DLD1 (cell line): Measurements from ENCODE around the gene UROC1.

Experiments
- in situ Hi-C: cut with HindIII; loops from 2 replicates; pipeline ENCODE4 v1.10.0; 2017; ENCODE audit warnings: low sequenced_read_pairs

The UROC1 gene

GRCh38 chr3:126517291-126517951 is at the start of gene UROC1:
TSS of gene UROC1 (minus strand) at chr3:126517773. CDS start at chr3:126517719, 54 bp downstream.
- in situ Hi-C loops = no loop called here

- in situ Hi-C loops = no loop called here
Observed at GRCh38 chr3:126562737-126563276, 45.2 kb upstream of the UROC1 start.

GRCh38 chr3:126558336-126559071 is 40.9 kb upstream of the UROC1 start, which contains the start of gene C3orf22:
TSS of gene C3orf22 (minus strand) at chr3:126558932. CDS start at chr3:126553390, 5,542 bp downstream.
- in situ Hi-C loops = no loop called here

- in situ Hi-C loops = no loop called here
Observed at GRCh38 chr3:126557761-126558160, 40.2 kb upstream of the UROC1 start.

GRCh38 chr3:126557415-126557745 is 39.8 kb upstream of the UROC1 start:
- in situ Hi-C loops = no loop called here

- in situ Hi-C loops = no loop called here
Observed at GRCh38 chr3:126556637-126557414, 39.3 kb upstream of the UROC1 start.

GRCh38 chr3:126555795-126556636 is 38.4 kb upstream of the UROC1 start:
- in situ Hi-C loops = no loop called here

- in situ Hi-C loops = no loop called here
Observed at GRCh38 chr3:126554560-126555525, 37.3 kb upstream of the UROC1 start.

- in situ Hi-C loops = no loop called here
Observed at GRCh38 chr3:126553284-126554084, 35.9 kb upstream of the UROC1 start.

- in situ Hi-C loops = no loop called here
Observed at GRCh38 chr3:126552688-126553283, 35.2 kb upstream of the UROC1 start.

- in situ Hi-C loops = no loop called here
Observed at GRCh38 chr3:126551839-126552687, 34.5 kb upstream of the UROC1 start.

- in situ Hi-C loops = no loop called here
Observed at GRCh38 chr3:126551121-126551838, 33.7 kb upstream of the UROC1 start.

GRCh38 chr3:126550488-126551051 is 33.0 kb upstream of the UROC1 start:
- in situ Hi-C loops = no loop called here

GRCh38 chr3:126549861-126550487 is 32.4 kb upstream of the UROC1 start:
- in situ Hi-C loops = no loop called here

- in situ Hi-C loops = no loop called here
Observed at GRCh38 chr3:126548556-126549466, 31.2 kb upstream of the UROC1 start.
